Amniotic epithelial cell (primary cell): ENCODE data around the gene LRMDA.

Experiments
- DNase-seq: peaks from one replicate; pipeline ENCODE4 v3.0.0-alpha.2; 2010; ENCODE audit warnings: low read depth

LRMDA gene

DNA sequence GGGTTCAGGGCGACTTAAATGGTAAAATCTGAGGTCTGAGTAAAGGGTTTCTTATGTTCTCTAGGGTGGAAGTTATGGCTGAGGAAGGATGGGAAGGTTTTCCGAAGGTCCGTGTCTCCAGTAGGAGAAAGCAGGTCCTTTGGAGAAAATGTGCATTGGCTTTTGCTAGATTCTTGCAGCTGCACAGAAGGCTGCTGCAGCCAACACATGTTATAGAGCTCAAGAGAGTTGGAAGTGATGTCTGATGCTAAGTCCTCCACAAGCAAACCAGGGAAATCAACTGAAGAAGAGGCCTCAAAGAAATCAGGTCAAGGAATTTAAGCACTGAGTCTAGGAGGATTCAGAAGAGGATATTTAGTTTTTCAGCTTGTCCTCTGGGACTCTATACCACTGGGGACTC, 404.6 kb downstream of the LRMDA start:
- DNase-seq: no peak

GRCh38 chr10:75838486-75838885, 407.1 kb downstream of the LRMDA start:
- DNase-seq: no peak

DNA sequence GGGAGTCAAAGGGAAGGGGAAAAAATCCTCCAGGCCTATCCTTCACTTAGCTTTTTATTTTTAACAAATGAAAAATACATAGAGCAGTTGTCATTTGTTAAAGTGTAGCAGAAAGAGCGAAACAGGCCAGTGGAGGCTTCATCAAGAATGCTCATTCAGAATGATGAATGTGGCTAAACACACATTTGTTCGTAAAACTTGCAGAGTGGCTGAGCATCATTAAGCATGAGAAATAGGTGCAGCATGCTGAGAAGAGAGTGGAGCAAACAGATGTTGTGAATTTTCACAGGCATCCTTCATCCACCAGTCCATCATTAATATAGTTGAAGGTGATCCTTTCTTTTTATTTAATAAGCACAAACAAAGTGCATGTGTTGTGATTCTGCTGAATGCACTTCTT, 407.6 kb downstream of the LRMDA start:
- no peak for DNase-seq

DNA sequence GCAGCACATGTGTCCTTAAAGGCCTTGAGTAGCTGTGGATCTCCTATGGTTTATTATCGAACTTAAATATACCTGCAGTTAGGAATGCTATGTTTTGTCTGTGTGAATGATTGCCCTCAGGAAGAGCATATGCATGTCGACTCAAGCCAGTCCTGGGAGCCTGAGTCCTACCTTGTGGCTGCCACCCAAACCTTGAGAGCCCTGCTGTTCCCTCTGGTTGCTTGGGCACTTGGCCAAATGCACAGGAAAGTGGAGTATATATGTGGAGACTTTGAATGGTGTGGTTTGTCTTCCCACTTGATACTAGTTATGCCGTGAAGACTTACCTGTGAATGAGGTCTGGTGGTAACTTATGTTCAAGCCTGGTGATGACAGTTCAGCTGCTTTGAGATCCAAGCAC, 409.8 kb downstream of the LRMDA start:
- DNase-seq: no peak

- no peak for DNase-seq
These were observed 413.9 kb downstream of the LRMDA start for GRCh38 chr10:75845176-75845947.

DNA sequence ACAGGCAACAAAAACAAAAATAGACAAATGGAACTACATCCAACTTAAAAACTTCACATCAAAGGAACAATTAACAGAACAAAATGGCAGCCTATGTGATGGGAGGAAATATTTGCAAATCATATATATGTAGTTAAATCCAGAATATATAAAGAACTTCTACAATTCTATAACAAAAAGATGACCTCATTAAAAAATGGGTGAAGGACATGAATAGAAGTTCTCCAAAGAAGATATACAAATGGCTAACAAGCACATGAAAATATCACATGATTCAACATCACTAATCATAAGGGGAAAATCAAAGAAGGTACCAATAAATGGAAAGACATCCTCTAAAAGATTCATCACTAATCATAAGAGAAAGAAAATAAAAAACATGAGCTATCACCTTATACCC, 416.1 kb downstream of the LRMDA start:
- no peak for DNase-seq

DNA sequence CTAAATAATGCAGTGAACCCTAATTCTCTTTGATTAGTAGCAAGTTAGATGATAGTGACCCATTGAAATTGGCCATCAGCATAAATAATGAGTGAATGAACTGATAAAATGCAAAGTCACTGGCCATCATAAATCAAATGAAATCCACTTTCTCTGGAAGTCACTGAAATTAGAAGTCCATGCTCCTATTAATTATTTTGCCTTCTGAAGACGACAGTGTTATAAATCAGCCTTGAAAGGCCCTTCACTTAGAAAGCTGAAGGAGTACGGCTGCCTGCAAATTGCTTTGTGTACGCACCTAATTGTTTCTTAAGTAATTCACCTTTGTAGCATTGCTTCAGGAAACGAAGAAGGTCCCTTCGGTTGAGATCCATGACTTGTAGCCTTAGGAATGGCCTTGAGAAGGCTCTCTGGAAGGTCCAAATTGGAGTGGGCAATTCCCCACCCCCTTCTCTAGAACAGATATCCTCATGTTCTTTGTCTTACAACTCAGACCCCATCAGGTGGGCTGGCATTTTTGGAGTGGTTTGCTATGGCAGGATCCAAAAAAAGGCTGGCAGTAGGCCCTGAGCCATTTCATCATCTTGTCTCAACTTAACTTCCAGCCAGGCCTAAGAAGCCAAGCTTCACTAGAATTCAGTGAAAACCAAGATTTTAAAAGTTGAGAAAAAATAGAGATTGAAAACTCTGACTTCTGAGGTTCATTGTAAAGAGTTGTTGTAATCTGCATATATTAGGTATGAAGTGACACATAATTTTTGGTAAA, 420.3 kb downstream of the LRMDA start:
- no peak for DNase-seq

- no peak for DNase-seq
These were observed 421.5 kb downstream of the LRMDA start for GRCh38 chr10:75852851-75853484.

DNA sequence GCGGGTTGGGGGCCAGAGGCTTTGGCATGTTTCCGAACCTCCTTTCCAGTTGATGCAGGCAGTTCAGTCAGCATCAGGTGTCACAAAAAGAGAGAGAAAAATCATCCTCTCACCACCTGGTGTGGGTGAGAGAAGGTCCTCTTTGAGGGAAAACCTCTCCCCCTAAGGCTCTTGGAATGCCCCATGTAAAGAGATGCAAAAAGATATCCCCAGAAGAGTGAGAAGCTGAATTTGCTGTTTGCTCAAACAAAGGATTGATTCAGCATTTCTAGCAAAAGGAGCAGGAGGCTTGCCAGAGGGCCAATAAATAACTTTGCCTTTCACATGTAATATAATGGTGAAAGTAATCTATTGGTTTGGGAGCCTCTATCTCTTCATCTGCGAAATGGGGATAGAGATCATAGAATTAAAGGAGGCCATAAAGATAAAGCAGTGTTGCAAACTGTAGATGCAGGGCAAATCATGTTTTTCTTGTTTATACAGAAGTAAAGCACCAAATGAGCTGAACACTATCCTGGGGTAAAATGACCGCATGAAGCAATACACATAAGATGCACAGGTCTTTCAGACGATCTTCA, 425.9 kb downstream of the LRMDA start:
- no peak for DNase-seq

DNA sequence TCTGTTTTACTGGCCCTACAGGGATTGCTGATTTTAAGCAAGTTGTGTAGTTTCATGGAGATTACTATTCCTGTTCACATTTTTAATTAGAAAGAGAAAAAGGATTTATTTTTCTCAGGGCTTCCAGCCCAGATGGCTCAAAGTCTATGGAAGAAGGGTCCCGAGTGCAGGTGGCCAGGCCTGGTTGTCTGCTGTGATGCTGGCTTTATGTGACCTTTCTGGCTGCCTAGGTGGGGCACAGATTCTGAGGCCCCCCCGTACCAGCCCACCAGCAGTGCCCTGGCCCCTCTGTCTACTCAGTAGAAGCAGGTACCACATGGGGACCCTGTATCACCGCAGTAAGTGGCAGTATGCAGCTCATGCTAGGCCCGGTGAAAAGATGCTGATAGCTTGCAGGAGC, 426.5 kb downstream of the LRMDA start:
- DNase-seq: no peak

- no peak for DNase-seq
These were observed 426.9 kb downstream of the LRMDA start for GRCh38 chr10:75858339-75858738.

DNA sequence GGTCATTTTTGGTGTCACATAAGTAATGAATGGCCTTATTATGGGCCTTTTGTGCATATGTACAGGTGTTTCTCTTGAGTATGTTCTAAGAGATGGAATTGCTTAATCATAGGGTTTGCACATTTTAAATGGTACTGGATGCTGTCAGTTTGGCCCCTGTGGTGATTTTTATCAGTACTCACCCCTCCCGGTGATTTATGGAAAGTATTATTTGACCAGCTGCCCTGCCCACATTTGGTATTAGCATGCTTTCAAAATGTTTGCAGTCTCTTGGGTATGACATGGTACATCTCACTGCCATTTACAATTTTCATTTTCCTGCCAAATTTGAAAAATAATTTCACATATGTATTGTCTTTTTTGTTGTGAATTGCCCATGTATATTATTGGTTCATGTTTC, 427.7 kb downstream of the LRMDA start:
- DNase-seq: no peak

DNA sequence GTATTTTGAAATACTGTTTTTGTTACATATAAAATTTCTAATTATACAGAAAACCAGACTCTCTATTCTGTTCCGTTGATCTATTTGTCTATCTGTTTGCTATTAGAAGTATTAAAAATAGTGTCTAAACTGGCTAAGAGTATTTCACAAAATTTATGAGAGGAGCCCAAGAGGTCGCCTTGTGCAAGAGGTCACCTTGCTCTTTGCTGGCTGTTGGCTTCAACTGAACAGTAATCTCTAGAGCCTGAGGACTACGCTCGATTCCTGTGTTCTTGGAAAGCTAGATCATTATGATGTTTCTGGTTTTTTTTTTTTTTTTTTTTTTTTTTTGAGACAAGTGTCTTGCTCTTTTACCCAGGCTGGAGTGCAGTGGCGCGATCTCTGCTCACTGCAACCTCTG, 428.6 kb downstream of the LRMDA start:
- DNase-seq: no peak

GRCh38 chr10:75861582-75861981, 430.2 kb downstream of the LRMDA start:
- no peak for DNase-seq

- no peak for DNase-seq
These were observed 431.5 kb downstream of the LRMDA start for GRCh38 chr10:75862935-75863334.

- no peak for DNase-seq
These were observed 433.3 kb downstream of the LRMDA start for GRCh38 chr10:75864717-75865116.

DNA sequence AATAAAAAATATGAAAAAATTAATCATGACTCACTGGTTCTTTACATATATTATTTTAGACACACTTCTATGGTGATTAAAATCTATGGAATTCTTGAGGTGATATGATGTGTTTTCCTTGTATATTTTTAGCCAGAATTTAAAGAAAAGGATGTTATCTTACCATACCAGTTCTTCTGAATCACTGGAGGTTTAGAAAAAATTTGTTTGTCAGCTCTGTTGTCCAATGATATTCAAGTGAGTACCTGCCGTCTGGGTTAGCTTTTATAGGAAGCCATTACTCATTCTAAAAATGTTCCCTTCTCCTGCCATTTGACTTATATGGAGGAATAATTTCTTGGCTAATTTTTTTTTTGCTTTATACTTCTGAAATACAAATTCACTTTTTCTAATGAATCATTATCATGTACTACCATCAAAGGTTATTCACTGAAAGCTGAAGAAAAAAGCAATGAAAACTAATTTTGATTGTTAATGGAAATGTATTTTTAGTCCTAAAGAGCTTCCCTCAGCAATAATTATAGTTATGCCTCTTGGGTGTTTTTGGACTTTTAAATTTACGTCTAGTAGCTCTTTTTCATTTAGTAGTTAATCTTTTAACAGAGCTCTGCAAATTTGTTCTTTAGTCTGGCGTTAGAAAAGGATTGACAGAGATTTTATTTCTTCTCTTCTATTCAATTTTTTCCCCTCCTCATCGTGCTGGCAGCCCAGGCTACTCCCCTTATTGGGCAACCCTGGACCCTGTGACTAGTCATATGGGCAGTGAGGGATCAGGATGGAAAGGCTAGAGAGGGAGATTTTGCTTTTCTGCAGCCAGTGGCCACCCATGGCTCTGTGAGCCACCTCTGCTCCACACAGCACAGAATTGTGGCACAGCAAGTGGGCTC, 434.2 kb downstream of the LRMDA start:
- DNase-seq: no peak

DNA sequence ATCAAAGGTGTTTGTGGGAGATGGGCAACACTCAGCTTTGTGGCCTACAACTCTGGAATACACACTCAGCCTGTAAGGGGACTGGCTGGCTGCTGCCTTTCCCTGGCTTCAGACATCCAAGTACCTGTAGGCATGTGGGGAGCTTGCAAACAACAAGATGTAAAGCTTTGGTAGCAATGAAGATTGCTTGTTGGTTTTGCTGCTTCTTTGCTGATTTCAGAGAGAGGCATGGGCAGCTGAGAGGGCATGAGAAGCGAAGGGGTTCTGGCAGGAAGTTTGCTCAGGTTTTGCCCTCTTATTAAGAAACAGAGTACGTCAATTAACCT, 434.8 kb downstream of the LRMDA start:
- DNase-seq: no peak

GRCh38 chr10:75866731-75867130, 435.3 kb downstream of the LRMDA start:
- no peak for DNase-seq

GRCh38 chr10:75868574-75868973, 437.1 kb downstream of the LRMDA start:
- no peak for DNase-seq

DNA sequence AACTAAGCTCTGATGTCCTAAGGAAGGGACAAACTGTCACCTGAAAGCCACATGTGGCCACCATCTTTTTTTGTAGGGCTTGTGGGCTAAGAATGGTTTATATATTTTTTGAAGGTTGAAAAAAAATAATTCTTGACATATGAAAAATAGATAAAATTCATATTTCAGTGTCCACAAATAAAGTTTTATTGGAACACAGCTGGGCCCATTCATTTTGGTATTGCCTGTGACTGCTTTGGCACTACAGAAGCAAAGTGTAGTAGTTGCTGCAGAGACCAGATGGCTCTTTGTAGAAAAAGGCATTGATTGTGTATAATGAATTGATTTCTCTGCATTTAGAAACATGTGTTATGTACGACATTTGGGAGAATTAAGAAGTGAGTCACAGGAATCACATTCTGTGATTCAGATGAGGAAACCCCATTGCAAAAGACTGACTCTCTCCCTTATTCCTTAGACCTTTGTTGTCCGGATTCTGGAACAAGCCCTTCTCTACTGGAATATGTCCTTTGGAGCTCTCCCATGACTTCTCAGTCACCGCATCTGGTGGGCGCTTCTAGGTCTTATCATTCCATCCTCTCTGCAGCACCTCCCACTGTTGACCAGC, 438.7 kb downstream of the LRMDA start:
- no peak for DNase-seq

DNA sequence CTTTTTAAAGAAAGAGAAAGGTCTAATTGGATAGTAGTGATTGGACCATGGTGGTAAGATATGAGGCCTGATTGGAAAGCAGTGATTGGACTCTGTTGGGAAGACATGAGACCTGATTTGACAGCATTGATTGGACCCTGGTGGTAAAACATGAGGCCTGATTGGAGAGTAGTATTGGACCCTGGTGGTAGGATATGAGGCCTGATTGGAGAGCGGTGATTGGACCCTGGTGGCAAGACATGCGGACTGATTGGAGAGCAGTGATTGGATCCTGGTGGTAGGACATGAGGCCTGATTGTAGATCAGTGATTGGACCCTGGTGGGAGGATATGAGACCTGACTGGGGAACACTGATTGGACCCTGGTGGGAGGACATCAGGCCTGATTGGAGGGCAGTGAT, 444.3 kb downstream of the LRMDA start:
- no peak for DNase-seq
